Ascending aorta (tissue), 2 donors: ENCODE data around the gene VPS52. TPM values are rescaled to one million over a fixed set of nuclear protein-coding genes. Genes with fewer than 3 reads are reported as not detected.
"Not testable (repeated sequence)": the region's sequence is repeated elsewhere in the genome, so short reads cannot be mapped to it uniquely, and the experiment has no call there.

Source experiments
- DNase-seq, 2 donors: peaks; one replicate each; pipeline ENCODE4 v3.0.0-alpha.2; 2019; ENCODE audit warnings: low spot score in 2 of 2
- H3K27ac ChIP-seq, 2 donors: fragments of 200-600 bp; sonication (generic); one replicate each; pipeline ENCODE4 v1.5.1; 2016 to 2017; ENCODE audit warnings: mild to moderate bottlenecking in 1 of 2
- H3K27me3 ChIP-seq: fragments of 200-600 bp; sonication (generic); one replicate; pipeline ENCODE4 v1.5.1; 2017
- H3K36me3 ChIP-seq, 2 donors: fragments of 200-600 bp; sonication (generic); one replicate each; pipeline ENCODE4 v1.5.1; 2016
- H3K4me1 ChIP-seq, 2 donors: fragments of 200-600 bp; sonication (generic); one replicate each; pipeline ENCODE4 v1.5.1; 2016 to 2017; ENCODE audit warnings: mild to moderate bottlenecking in 1 of 2
- H3K4me3 ChIP-seq, 2 donors: fragments of 200-600 bp; sonication (generic); one replicate each; pipeline ENCODE4 v1.5.1; 2016 to 2017; ENCODE audit warnings: mild to moderate bottlenecking in 1 of 2
- H3K9me3 ChIP-seq, 2 donors: fragments of 200-600 bp; sonication (generic); one replicate each; pipeline ENCODE4 v1.5.1; 2016
- CTCF ChIP-seq, 3 experiments: fragments of 200-600 bp in 2 of 3; fragments of 450-650 bp in 1 of 3; sonication (generic) in 2 of 3; IDR thresholded peaks; one replicate each; pipeline ENCODE4 v1.5.1; 2016 to 2019; ENCODE audit warnings: antibody characterized with exemption in 3 of 3, mild to moderate bottlenecking in 1 of 3, moderate library complexity in 1 of 3
- intact Hi-C: fragments of 100-400 bp; cut with DNase I; formaldehyde crosslinking; loops from one replicate; pipeline ENCODE4 v1.15.1; 2023
- total RNA-seq: library from RNA; depleted of rRNA; stranded (reverse); fragments of >200 nt; gene quantifications from one replicate; pipeline ENCODE4 v1.1.0, GENCODE V29; 2016

Gene VPS52
- total RNA-seq, 1 donor from 2014 or later, result 50.1 TPM

GRCh38 chr6:33273129-33273923 lies 1.6 kb upstream of the VPS52 start:
- TF ChIP-seq CTCF (IDR thresholded peaks at IDR 0.05), result no peak
- intact Hi-C loops, result loop anchor here (2.0 to 5.0 kb wide), 3 partner anchors 117 to 1371 kb away; partner anchors contain the start of genes CUTA, KIFC1 and ZBTB12
- H3K27ac ChIP-seq, result peak overlapping the region in 1 of 2 donors; percentile 91
- H3K27me3 ChIP-seq, result no peaks in the 10 kb centered on the region
- no peaks in the 10 kb centered on the region for H3K9me3 ChIP-seq
- H3K36me3 ChIP-seq, result peaks cover 22 to 44% of the 10 kb centered on the region in 2 donors
- peak overlapping the region in 1 of 2 donors; percentile 71 for H3K4me3 ChIP-seq
- peaks cover 9 to 46% of the 10 kb centered on the region in 2 donors for H3K4me1 ChIP-seq
- DNase-seq, result no peak

- intact Hi-C loops, result loop anchor here (2.0 to 5.0 kb wide), 3 partner anchors 118 to 1370 kb away; partner anchors contain the start of genes CUTA, KIFC1 and ZBTB12
- no peak for TF ChIP-seq CTCF (IDR thresholded peaks at IDR 0.05)
- peak overlapping the region; percentile 71 to 94 for H3K4me3 ChIP-seq
- H3K27me3 ChIP-seq, result no peaks in the 10 kb centered on the region
- DNase-seq, result no peak
- H3K4me1 ChIP-seq, result peaks cover 9 to 43% of the 10 kb centered on the region in 2 donors
- no peaks in the 10 kb centered on the region for H3K9me3 ChIP-seq
- peaks cover 30 to 51% of the 10 kb centered on the region in 2 donors for H3K36me3 ChIP-seq
- H3K27ac ChIP-seq, result peak overlapping the region; percentile 91 to 96
These were observed 826 bp upstream of the VPS52 start for GRCh38 chr6:33272275-33273128.

- intact Hi-C loops, result loop anchor here (1.0 to 5.0 kb wide), 4 partner anchors 18 to 1369 kb away; partner anchors contain the start of genes CUTA, PFDN6, WDR46 and ZBTB12
- H3K4me3 ChIP-seq, result peak overlapping the region; percentile 71 to 94
These were observed 584 bp downstream of the VPS52 start for GRCh38 chr6:33271117-33271467.

GRCh38 chr6:33264015-33264414 lies 7.7 kb downstream of the VPS52 start:
- H3K4me1 ChIP-seq, result no peaks in the 10 kb centered on the region
- intact Hi-C loops, result no loop called here
- H3K4me3 ChIP-seq, result no peak overlapping the region
- H3K36me3 ChIP-seq, result peaks cover 53 to 72% of the 10 kb centered on the region in 2 donors
- no peak for DNase-seq
- no peak overlapping the region for H3K27ac ChIP-seq
- H3K27me3 ChIP-seq, result no peaks in the 10 kb centered on the region
- H3K9me3 ChIP-seq, result no peaks in the 10 kb centered on the region
- no peak for TF ChIP-seq CTCF (IDR thresholded peaks at IDR 0.05)

More at GRCh38 chr6:33271117-33271467, 584 bp downstream of the VPS52 start:
- Histone ChIP-seq H3K27ac (peak overlapping the region; percentile 91 to 96), H3K4me1 (peaks cover 3 to 36% of the 10 kb centered on the region in 2 donors), H3K9me3 (no peaks in the 10 kb centered on the region), H3K27me3 (no peaks in the 10 kb centered on the region), H3K36me3 (peaks cover 43 to 63% of the 10 kb centered on the region in 2 donors)
- no peak for DNase-seq
- no peak for TF ChIP-seq CTCF (IDR thresholded peaks at IDR 0.05)

- H3K27ac ChIP-seq, intact Hi-C loops, H3K27me3 ChIP-seq, H3K9me3 ChIP-seq, H3K4me1 ChIP-seq, DNase-seq, H3K4me3 ChIP-seq: not testable (repeated sequence)
- H3K36me3 ChIP-seq, result peaks cover 44 to 64% of the 10 kb centered on the region in 2 donors
These were observed 9.2 kb downstream of the VPS52 start for GRCh38 chr6:33262490-33262889.
